GM08714 (cell line): Measurements from ENCODE around the gene IGFBP2.

Source experiments
- H3K4me3 ChIP-seq: fragments of 200-500 bp; sonication (Bioruptor generic); 2 replicates; pipeline ENCODE4 v1.5.1; 2014; ENCODE audit warnings: mild to moderate bottlenecking, low read length, inconsistent platforms
- ZNF274 ChIP-seq: IDR thresholded peaks from 2 replicates; pipeline ENCODE4 v1.6.1; 2012; ENCODE audit warnings: mild to moderate bottlenecking, low read depth, low read length

The IGFBP2 gene

DNA sequence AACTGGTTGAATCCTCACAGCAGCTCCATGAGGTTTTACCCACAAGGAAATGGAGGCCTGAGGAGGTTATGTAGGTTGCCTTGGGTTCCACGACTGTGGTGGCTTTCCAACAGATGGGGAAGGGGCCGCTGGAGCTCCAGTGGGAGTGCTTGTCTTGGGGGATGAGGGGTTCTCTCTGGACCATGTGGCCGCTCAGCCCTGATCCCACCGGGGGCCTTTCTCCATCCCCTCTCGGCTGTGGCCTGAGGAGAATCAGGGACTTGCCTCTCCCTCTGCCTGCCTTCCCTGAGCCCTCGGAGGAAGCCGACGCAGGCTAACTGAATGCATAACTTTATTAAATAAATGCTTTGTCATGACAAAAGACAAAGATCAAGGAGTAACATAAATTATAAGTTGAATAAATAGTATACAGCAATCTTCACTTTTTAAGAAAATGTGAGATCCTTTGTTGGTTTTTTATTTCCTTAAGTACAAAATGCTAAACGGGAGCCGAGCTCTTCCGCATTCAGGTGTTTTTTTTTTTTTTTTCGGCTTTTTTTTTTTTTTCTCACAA lies 38.6 kb downstream of the IGFBP2 start:
- no peak overlapping the region for H3K4me3 ChIP-seq
- TF ChIP-seq ZNF274: no peak

DNA sequence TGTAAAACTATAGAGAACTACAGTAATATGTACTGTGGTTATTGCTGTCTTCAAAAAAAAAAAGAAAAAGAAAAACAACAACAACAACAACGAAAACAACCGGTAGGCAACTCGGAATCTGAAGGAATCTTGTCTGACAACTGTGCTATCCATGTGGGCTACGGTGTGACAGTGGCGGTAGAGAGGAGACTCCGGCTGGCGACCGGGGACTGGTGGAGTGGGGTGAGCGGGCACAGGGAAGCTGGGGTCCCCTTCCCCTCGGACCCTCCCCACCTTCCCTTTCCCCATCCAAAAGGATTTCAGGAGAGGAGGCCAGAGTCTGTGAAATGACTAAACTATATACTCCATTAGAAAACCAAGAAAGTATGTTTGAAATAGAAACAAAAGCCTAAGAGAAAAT lies 39.2 kb downstream of the IGFBP2 start:
- H3K4me3 ChIP-seq: no peak overlapping the region
- no peak for TF ChIP-seq ZNF274

GRCh38 chr2:216673021-216673420 lies 39.8 kb downstream of the IGFBP2 start:
- no peak for TF ChIP-seq ZNF274
- no peak overlapping the region for H3K4me3 ChIP-seq

GRCh38 chr2:216673609-216674008 lies 40.4 kb downstream of the IGFBP2 start:
- no peak for TF ChIP-seq ZNF274
- no peak overlapping the region for H3K4me3 ChIP-seq

DNA sequence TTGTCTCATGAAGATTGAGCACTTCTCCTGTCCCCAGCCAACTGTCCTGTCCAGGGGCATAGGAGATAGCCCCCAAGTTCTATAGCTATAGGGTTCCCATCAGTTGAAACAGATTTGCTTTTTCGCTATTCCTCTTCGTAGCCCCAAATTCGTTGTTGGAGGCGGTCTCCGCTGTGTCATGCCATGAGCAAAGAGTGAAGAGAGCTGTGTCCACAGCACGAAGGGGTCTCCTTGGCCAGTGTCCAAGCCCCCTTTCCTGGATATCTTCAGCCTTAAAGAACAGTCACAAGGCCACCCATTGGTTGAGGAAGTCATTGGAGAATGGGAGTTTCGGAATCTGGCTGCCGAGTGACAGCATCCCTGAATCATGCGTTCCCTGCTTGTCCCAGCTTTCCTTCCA lies 41.2 kb downstream of the IGFBP2 start:
- H3K4me3 ChIP-seq: no peak overlapping the region
- no peak for TF ChIP-seq ZNF274

DNA sequence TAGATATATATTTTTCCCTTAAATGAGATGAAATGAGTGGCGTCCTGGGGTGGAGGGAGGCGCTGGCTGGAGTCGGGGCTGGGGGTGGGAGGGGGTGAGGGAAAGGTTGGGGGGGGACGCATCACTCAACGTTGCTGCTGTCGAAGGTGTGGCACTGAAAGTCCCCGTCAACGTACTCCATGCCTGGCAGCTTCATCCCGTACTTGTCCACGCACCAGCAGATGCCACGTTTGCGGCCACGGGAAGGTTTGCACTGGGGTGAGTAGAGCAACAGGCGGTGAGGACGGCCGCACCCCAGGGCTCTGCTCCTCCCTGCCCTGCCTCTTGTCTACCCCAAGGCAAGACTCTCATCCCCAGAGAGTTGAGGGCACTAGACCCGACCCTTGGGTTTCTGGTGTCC lies 43.4 kb downstream of the IGFBP2 start:
- no peak for TF ChIP-seq ZNF274
- no peak overlapping the region for H3K4me3 ChIP-seq

GRCh38 chr2:216677439-216678097 lies 44.3 kb downstream of the IGFBP2 start:
- H3K4me3 ChIP-seq: no peak overlapping the region
- TF ChIP-seq ZNF274: no peak

- no peak overlapping the region for H3K4me3 ChIP-seq
- TF ChIP-seq ZNF274: no peak
Observed at GRCh38 chr2:216678098-216678465, 44.9 kb downstream of the IGFBP2 start.

GRCh38 chr2:216678813-216679657 lies 45.8 kb downstream of the IGFBP2 start:
- H3K4me3 ChIP-seq: no peak overlapping the region
- no peak for TF ChIP-seq ZNF274

DNA sequence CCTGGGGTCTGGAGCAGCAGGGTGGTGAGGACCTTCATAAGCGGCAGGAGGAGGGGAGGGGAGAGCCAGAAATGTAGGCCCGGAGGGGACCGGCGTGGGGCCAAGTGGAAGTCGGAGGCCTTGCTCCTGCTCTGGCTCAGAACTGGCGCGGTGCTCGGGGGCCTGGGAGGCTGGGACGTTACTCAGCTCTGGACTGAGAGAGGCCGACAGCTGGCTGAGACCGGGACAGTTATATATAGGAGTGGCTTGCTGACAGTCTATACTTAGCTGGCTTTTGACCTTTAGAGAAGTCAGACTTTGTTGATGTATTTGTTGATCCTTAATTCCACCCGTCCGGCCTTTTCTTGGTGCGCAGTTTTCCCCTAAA lies 46.4 kb downstream of the IGFBP2 start:
- H3K4me3 ChIP-seq: no peak overlapping the region
- no peak for TF ChIP-seq ZNF274

DNA sequence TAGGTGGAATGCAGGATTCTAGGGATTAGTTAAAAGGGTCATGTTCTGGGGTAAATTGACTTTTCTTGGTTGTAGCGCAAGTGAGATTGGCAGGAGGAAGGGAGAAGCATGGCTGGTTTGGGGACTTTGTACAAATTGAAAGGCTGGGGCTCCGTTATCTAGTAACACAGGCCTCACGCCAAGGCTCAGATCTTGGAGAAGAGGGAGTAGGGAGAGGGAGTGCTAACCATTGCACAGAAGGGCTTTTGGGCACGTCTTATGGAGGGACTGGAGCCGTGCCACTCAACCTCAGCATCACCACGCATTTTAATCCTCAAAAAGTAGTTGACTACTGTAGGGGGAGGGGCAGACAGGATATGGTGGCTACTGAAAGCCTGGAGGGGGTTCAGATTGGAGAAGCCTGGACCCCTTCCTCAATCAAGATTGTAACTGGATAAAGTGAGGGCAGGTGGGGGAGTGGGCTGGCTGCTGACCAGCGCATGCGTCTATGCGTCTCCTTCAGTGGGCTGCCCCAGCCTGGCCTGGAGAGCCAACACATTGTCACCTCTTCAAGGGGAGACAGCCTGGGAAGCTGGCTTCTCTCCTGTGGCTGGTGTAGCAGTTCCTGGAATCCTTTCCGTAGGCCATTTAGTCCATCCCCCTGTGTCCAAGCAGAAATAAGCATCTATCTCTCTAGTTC lies 47.9 kb downstream of the IGFBP2 start:
- no peak for TF ChIP-seq ZNF274
- H3K4me3 ChIP-seq: no peak overlapping the region

DNA sequence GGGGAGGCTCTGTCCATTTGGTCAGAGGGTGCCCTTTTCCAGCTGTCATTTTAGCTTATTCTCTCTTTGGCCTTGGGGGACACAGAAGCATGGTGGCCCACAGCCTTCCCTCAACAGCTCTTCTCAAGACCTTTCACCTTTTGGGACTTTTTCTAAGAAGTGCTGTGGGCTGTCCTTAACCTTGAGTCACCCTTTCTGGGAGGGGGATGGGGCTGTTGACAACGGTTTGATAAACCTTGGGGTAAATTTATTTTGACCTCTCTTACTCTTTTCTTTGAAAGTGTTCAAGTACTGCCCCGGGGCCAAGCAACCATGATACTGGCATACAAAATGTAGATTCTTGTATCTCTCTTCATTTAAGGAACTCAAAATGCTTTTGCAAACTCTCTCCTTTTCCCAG lies 48.5 kb downstream of the IGFBP2 start:
- no peak overlapping the region for H3K4me3 ChIP-seq
- no peak for TF ChIP-seq ZNF274

GRCh38 chr2:216683846-216684245 lies 50.6 kb downstream of the IGFBP2 start:
- TF ChIP-seq ZNF274: no peak
- H3K4me3 ChIP-seq: no peak overlapping the region

DNA sequence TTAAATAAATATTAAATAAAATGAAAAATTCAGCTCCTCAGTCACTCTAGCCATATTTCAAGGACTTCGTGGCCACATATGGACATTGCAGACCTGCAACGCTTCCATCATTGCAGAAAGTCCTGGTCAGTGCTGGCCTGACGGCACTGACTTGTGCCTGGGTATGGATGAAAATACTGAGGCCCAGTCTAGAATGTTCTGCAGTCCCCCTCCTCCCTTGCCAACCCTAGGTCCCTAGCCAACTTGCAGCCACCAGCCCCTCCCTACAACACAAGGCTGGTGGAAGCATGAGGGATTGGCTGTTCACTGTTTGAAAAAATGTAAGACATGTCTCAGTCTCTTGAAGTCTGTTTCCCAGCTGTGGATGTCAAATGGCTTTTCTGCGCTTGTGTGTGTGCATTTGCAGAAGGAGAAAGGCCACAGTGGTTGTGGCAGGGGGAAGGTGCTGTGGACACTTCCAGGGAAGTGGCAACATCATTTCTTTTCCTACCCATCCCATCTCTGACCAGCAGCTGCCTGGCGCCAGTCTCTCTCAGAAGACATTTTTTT lies 52.2 kb downstream of the IGFBP2 start:
- no peak overlapping the region for H3K4me3 ChIP-seq
- TF ChIP-seq ZNF274: no peak
